MM.1S (cell line): Measurements from ENCODE around the gene ANTXR1.

Source experiments
- CTCF ChIP-seq: fragments of 300-600 bp; sonication (generic); IDR thresholded peaks from 2 replicates; pipeline ENCODE4 v1.5.1; 2016; ENCODE audit warnings: antibody characterized with exemption, low read length, mixed read lengths
- EZH2 ChIP-seq: fragments of 300-600 bp; sonication (generic); optimal IDR thresholded peaks from 2 replicates; pipeline ENCODE3; 2017; ENCODE audit warnings: low read depth, mild to moderate bottlenecking, antibody characterized with exemption, low read length, mixed read lengths

- TF ChIP-seq CTCF (no peak), EZH2 (no peak)
These were observed 73.5 kb downstream of the ANTXR1 start for GRCh38 chr2:69086466-69086865.
